ENCODE measurements around the gene SUCLG1.

DNA sequence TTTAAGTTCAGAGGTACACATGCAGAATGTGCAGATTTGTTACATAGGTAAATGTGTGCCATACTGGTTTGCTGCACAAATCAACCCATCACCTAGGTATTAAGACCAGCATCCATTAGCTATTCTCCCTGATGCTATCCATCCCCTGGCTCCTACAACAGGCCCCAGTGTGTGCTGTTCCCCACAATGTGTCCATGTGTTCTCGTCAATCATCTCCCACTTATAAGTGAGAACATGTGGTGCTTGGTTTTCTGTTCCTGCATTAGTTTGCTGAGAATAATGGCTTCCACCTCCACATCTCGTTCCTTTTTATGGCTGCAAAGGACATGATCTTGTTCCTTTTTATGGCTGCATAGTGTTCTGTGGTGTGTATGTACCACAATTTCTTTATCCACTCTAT, 75.8 kb downstream of the SUCLG1 start:
- TF ChIP-seq, protein P1, sequence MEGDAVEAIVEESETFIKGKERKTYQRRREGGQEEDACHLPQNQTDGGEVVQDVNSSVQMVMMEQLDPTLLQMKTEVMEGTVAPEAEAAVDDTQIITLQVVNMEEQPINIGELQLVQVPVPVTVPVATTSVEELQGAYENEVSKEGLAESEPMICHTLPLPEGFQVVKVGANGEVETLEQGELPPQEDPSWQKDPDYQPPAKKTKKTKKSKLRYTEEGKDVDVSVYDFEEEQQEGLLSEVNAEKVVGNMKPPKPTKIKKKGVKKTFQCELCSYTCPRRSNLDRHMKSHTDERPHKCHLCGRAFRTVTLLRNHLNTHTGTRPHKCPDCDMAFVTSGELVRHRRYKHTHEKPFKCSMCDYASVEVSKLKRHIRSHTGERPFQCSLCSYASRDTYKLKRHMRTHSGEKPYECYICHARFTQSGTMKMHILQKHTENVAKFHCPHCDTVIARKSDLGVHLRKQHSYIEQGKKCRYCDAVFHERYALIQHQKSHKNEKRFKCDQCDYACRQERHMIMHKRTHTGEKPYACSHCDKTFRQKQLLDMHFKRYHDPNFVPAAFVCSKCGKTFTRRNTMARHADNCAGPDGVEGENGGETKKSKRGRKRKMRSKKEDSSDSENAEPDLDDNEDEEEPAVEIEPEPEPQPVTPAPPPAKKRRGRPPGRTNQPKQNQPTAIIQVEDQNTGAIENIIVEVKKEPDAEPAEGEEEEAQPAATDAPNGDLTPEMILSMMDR (IDR thresholded peaks at IDR 0.05; ENCODE audit: low read length) = no peak
- no peak for TF ChIP-seq EZH2 (IDR thresholded peaks at IDR 0.05; ENCODE audit: borderline replicate concordance, low read length)

Data from OCI-LY1 (cell line).